Purkinje cell (primary cell): ENCODE results near the gene NUDT12. TPM values are rescaled to one million over a fixed set of nuclear protein-coding genes. Genes with fewer than 3 reads are reported as not detected.

Source experiments
- polyA plus RNA-seq: library from polyadenylated mRNA; unstranded; fragments of >200 nt; fragmentation: Nextera tagmentation; gene quantifications from 2 replicates; pipeline ENCODE4 v1.2.1, GENCODE V29; 2014

The NUDT12 gene
- 19.1 and 26.3 TPM in 2 replicates for polyA plus RNA-seq

GRCh38 chr5:103562453-103563157, at the start of gene NUDT12:
TSS of gene NUDT12 (minus strand) at chr5:103562789. CDS start at chr5:103560248, 2,541 bp downstream.

